GM13977 (cell line): ENCODE measurements around the gene LAP3.

Experiments used
- DNase-seq: peaks from one replicate; pipeline ENCODE4 v3.0.0; 2012; ENCODE audit warnings: low spot score
- in situ Hi-C: fragments of 300-500 bp; cut with MboI; formaldehyde crosslinking; loops from one replicate; pipeline ENCODE4 v1.12.0; 2022; ENCODE audit warnings: low sequenced_read_pairs, low pct_unique_long_range_greater_than_20kb, mixed read lengths, inconsistent platforms; ENCODE audit not compliant: unreplicated experiment
- TF ChIP-seq, protein P1 (sequence below): IDR thresholded peaks from 2 replicates; pipeline ENCODE4 v1.5.1; 2012; ENCODE audit warnings: mild to moderate bottlenecking, control low read depth; ENCODE audit not compliant: insufficient read depth; ENCODE audit errors: extremely low read depth, missing control alignments

LAP3 gene

DNA sequence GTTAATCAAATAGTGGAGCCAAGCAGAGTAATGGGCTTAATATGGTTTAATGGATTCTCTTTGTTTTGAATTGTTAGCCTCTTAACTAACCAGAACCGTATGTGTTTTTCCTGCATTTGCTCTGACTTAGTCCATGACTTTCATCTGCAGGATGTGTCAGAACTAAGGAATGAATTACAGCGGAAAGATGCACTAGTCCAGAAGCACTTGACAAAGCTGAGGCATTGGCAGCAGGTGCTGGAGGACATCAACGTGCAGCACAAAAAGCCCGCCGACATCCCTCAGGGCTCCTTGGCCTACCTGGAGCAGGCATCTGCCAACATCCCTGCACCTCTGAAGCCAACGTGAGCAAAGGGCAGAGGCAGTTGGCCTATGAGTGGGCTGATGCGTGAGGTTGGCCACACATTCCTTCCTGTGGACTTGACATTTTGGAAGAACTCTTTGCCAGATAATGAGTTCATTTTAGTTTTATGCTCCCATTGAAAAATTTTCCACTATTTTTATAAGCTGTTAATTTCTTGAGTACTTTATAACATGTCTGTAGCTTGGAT is 46.5 kb downstream of the LAP3 start:
- in situ Hi-C loops: no loop called here
- DNase-seq: no peak
- TF ChIP-seq, protein P1, sequence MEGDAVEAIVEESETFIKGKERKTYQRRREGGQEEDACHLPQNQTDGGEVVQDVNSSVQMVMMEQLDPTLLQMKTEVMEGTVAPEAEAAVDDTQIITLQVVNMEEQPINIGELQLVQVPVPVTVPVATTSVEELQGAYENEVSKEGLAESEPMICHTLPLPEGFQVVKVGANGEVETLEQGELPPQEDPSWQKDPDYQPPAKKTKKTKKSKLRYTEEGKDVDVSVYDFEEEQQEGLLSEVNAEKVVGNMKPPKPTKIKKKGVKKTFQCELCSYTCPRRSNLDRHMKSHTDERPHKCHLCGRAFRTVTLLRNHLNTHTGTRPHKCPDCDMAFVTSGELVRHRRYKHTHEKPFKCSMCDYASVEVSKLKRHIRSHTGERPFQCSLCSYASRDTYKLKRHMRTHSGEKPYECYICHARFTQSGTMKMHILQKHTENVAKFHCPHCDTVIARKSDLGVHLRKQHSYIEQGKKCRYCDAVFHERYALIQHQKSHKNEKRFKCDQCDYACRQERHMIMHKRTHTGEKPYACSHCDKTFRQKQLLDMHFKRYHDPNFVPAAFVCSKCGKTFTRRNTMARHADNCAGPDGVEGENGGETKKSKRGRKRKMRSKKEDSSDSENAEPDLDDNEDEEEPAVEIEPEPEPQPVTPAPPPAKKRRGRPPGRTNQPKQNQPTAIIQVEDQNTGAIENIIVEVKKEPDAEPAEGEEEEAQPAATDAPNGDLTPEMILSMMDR: no peak

DNA sequence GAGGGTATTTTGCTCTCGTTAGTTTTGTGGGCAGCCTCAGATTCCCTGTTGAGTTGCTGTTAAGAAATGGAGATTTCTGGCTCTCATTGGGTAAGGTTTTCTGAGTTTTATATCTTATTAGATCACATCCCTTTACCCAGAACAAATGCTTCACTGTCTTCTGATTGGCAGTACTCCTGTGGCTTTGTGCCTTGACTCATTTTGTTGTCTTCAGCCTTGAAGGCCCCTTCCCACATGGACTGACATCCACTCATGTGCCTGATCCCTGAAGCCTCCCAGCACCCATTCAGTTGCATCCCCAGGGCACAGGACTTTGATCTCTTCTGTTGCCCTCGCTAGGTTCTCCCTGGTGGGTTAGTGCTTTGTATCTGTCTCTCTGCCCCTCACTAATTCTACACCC is 47.8 kb downstream of the LAP3 start:
- TF ChIP-seq, protein P1: no peak
- DNase-seq: no peak
- in situ Hi-C loops: no loop called here

DNA sequence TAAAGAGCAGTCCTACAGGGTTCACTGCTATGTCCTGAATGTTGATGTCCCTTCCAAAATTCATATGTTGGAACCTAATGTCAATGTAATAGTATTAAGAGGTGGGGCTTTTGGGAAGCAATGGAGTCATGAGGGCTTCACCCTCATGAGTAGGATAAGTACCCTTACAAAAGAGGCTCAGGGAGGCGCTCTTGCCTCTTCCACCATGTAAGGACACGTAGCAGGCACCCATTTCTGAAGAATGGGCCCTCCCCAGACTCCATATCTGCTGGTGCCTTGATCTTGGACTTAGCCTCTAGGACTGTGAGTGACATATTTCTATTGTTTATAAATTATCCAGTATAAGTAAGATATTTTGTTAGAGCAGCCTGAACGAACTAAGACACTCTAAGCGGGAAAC is 53.2 kb downstream of the LAP3 start:
- TF ChIP-seq, protein P1: no peak
- in situ Hi-C loops: no loop called here

DNA sequence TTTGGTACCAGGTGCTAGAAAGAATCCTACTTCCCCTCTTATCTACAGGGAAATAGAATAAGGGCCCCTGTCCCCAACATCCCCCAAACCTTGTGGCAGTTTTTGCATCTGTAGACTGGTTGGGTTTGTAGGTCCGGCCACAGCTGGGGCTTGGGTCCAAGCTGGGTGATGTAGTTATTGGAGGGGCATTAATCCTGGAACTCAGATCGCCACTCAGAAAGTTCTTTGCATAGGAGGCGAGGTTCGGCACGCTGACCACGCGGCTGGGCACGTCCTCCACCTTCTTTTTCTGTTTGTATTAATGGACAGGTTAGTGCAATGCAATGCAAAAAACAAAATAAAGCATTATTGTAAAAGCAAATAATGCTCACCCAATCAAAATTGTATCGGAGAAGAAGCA is 56.6 kb downstream of the LAP3 start:
- DNase-seq: no peak
- TF ChIP-seq, protein P1: no peak
- in situ Hi-C loops: no loop called here

More for the DNA sequence above, 53.2 kb downstream of the LAP3 start:
- DNase-seq: no peak

DNA sequence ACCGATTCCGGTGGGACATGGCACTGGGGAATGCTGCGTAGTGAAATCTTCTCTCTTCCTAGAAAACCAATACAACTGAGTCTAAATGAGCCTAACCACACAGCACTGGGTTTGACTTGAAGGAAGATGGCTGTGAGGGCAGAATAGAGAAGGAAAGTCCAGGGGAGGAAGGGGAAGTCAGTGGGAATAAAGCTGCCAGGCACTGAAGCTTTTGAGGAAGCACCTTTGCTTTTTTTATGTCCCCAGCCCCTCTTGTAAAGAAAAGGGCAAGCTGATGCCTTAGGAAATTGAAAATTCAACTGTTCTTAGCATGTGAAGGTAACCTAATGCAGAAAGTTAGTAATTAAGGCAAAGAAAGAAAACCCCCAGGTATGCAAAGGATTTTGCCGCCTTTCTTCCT is 58.1 kb downstream of the LAP3 start:
- in situ Hi-C loops: no loop called here
- TF ChIP-seq, protein P1: no peak
- DNase-seq: no peak

DNA sequence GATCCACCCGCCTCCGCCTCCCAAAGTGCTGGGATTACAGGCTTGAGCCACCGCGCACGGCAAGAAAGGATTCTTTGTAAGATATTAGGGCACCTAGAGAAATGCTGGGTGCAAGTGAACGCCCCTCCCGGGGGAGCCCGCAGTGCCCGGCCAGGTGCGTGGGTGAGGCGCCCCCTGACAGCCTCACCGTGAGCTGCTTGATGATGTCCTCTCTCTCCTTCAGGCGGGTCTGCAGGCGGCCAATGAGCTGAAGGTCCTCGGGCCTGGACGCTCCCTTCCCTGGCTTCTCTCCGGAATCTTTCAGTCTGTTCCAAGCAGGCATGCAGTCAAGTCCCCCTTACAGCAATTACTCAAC is 59.3 kb downstream of the LAP3 start:
- TF ChIP-seq, protein P1: no peak
- in situ Hi-C loops: no loop called here
- no peak for DNase-seq
